Epithelial cell of esophagus (primary cell): ENCODE measurements around the gene CDKN2AIPNL.

ENCODE experiments used
- DNase-seq: peaks from one replicate; pipeline ENCODE4 v3.0.0; 2010; ENCODE audit warnings: low read depth
- H3K4me3 ChIP-seq: 2 replicates; pipeline ENCODE4 v1.5.1; 2011; ENCODE audit warnings: mild to moderate bottlenecking, low read length, control low read depth
- TF ChIP-seq, protein P1 (sequence below): IDR thresholded peaks from 2 replicates; pipeline ENCODE4 v1.5.1; 2011; ENCODE audit warnings: low read depth, mild to moderate bottlenecking, low read length, control low read depth, inconsistent platforms; ENCODE audit not compliant: insufficient read depth; ENCODE audit errors: missing control alignments

CDKN2AIPNL gene

DNA sequence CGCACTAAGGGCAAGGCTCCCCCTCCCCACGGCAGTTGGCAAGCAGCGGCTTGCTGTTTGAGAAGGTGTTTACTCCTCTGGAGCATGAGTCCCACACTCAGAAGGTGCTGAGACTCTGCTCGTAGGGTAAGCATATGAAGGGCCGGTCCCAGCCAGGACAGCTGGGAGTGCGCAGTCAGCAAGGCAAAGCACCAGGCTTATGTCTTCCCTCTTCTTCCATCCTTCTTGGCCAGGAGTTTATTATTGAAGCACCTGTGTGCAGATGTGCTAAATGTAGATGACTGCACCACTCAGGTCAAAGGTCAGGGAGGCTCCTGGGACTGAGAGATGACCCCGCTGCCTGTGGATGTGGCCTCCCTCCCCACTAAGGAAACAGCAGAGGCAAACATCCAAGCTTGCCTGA lies 27.0 kb upstream of the CDKN2AIPNL start:
- DNase-seq, result no peak
- TF ChIP-seq, protein P1, sequence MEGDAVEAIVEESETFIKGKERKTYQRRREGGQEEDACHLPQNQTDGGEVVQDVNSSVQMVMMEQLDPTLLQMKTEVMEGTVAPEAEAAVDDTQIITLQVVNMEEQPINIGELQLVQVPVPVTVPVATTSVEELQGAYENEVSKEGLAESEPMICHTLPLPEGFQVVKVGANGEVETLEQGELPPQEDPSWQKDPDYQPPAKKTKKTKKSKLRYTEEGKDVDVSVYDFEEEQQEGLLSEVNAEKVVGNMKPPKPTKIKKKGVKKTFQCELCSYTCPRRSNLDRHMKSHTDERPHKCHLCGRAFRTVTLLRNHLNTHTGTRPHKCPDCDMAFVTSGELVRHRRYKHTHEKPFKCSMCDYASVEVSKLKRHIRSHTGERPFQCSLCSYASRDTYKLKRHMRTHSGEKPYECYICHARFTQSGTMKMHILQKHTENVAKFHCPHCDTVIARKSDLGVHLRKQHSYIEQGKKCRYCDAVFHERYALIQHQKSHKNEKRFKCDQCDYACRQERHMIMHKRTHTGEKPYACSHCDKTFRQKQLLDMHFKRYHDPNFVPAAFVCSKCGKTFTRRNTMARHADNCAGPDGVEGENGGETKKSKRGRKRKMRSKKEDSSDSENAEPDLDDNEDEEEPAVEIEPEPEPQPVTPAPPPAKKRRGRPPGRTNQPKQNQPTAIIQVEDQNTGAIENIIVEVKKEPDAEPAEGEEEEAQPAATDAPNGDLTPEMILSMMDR, result no peak
- H3K4me3 ChIP-seq, result no peak overlapping the region

DNA sequence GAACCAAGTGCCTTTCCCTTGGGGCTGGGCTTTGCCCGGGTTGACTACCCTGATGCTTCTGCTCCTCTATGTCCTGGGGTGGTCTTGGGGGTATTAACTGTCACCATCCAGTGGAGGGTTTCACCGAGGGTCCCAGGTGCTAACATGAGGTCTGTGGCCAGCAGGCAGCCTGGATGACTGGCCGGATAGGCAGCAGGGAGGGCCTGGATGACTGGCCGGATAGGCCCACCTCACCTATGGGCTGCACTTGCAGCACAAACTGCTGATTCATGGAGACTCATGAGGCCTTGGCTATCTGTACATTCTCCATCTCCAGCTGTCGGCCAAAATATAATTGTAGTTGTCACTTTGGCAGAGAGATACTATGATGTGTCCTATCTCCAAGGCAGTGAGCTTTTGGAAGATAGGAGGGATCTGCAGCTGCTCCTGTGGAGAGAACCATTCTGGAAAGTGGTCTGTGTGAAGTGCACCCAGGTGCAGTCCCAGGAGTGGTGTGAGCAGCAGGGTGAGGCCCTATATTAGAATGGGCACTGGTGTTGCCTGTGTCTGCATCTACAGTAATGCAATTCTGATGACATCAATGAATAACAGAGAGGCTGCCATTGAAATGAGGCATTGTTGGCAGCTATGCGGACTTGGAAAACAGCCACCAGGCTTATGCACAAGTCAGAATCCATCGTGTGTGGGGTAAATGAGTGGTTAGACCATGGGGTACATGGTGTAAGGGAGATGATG lies 26.3 kb upstream of the CDKN2AIPNL start:
- TF ChIP-seq, protein P1, result no peak
- DNase-seq, result peak; percentile 71
- no peak overlapping the region for H3K4me3 ChIP-seq

DNA sequence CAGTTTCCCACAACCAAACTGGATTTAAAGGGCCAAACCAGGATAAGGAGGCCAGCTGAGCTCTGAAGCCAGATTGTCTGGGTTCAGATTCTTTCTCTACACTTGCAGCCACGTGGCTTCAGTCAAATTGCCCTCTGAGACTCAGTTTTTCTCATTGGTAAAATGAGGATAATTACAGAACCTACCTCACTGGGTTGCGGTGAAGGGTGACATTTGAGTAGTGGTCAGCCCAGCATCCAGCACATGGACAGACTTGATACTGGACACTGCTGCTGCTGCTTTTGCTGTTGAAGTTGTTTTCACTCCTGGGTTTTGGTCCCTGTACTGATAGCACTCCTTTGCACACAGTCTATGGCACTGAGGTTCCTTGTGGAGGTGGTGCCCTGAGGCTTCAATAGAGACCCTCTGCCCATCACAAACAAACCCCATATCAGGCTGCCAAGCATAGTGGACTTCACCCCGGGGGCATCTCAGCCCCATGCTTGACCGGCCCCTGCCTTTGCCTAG lies 25.7 kb upstream of the CDKN2AIPNL start:
- TF ChIP-seq, protein P1, result no peak
- H3K4me3 ChIP-seq, result no peak overlapping the region
- DNase-seq, result peak; percentile 14

DNA sequence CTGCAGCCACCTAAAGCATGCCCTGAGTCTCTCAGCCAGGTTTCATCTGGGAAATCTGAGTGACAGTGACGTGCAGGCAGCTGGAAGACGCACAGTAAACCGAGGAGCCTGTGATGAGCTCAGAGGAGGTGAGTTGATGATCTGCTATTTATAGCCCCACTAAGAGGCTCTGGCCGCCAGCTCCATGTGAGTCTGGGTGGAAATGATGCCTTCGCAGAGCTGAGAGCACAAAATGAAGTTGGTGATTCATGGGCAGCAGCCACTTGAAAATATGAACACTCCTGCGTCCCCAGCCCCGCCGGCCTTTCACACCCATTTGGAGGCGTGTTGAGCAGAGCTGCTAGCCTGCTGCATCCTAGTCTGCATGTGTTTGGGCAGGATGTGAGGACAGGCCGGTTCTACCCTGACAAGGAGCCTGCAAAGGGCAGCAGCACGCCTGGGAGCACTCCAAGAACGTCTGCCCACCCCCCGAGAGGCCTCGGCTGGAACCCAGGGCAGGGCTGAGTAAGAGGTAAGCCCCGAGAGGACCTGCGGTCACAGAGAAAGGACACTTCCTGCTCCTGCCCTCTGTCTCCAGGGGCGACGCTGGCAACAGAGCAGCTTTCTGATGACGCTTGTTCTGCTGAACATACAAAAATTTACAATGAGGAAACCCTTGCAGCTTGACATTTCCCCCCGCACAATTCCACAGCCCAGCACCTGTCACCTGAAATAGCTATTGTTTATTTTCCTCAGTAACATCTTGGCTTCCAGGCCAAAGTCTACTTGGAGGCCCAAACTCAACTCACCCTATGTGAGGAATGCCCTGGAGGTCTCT lies 25.1 kb upstream of the CDKN2AIPNL start:
- DNase-seq, result peak; percentile 91
- H3K4me3 ChIP-seq, result no peak overlapping the region
- TF ChIP-seq, protein P1, result no peak

DNA sequence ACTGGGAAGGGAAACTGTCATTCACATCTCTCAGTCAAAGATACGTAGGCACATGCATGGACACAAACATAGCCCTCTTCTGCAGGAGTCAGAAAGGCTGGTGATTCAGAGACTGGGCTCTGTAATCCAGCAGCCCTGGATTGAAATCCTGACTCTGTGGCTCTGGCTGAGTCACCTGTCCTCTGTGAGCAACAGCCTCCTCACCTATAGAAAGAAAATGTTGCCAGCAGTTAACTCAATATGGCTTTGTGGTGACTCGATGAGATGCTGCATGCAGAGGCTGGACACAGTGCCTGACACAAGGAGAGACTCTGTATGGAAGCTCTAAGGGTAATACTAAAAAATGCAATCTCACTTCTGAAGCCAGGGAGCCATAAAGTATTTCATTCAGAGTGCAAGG lies 23.9 kb upstream of the CDKN2AIPNL start:
- TF ChIP-seq, protein P1, result no peak
- peak; percentile 98 for DNase-seq
- H3K4me3 ChIP-seq, result no peak overlapping the region

DNA sequence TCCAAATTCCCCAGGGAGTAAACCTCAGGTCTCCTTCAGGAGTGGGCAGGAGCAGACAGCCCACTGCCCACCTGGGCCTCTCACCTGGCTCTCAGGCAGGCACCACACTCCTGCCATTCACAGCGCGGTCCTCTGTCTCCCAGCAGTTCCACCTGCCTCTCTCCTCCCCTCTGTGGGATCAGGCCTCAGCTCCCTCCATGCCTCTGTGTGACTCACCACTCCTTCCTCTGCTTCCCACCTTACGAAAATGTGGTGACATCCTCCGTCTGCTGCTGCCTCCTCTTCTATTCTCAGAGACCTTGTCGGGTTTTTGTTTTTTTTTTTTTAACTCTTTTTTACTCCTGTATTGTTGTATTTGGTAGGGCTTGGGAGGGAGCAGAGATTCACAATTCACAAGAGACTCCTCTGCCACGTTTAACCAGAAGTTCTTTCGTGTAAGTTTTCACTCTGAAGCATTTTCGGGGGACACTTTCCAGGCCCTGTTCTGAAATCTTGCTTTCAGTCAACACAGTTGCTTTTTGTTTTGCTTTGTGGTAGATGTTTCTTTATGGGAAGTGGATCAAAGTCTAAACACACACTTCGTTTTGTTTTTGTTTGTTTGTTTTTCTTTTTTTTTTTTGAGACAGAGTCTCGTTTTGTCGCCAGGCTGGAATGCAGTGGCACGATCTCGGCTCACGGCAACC lies 21.1 kb upstream of the CDKN2AIPNL start:
- peak; percentile 41 for DNase-seq
- TF ChIP-seq, protein P1, result no peak
- H3K4me3 ChIP-seq, result no peak overlapping the region
